ENCODE data around the gene ADAT3. TPM values are rescaled to one million over a fixed set of nuclear protein-coding genes. Genes with fewer than 3 reads are reported as not detected.

ADAT3 gene
- 1.7 and 3.8 TPM in 2 replicates for total RNA-seq

DNA sequence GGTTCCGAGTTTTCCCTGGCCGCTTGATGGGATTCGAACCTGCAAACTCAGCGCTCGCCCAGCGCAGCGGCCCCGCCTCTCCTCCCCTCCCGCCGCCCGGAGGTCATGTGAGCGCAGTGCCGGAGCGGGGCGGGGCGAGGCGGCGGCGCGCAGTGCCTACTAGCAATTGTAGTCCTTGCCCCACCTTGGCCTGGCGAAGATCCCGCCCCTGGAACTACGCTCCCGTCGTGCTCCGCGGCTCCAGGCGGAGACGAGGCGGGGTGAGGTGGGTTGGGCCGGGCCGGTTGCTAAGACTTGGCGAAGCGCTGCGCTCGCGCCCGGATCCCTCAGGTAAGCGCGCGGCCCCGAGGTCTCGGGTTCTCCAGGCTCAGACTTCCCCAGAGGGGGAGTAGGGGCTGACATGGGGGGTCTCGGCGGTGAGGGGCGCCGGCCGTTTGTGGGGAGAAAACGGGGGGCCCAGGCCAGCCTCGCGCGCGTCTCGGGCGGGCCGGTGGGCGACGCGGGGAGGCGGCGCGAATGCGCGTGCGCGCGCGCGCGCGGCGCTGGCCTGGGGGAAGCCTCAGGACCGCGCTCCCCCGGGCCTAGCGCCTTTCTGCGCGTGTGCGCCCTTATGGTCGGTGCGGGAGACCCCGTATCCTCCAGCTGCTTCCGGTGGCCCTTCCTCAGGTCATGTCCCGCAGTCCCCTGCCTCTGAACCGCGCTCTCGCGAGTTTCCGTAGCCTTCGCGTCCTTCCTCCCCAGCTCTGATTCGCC, at the start of gene ADAT3, which contains the start of gene SCAMP4:
ADAT3 (plus strand) TSS at position 290 of the 753 bp plus-strand sequence. CDS start 6,649 bp downstream, outside the sequence.
SCAMP4 (plus strand) TSS at position 290 of the 753 bp plus-strand sequence. CDS start 9,621 bp downstream, outside the sequence.
- peak; percentile 96 to 99 for DNase-seq (ENCODE audit: low read depth in 2 of 2)

DNA sequence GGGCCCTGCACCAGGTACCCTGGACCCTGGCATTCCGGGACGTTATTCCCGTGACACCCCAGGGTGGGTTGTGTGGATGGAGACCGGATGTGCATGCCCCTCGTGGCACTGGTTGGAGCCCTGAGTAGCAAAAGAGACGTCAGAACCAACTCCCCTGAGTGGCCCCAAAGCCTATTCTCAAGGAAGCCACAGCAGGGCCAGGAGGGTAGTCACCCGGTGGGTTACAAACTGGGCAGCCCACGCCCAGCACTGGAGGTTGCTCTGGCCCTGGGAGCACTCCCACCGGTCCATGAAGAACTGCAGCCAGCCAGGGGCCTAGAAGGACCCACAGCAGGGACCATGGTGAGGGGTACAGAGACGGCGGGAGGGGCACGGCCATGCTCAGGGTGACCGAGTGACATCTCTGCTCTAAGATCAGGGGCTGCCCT, 49.4 kb upstream of the ADAT3 start:
- DNase-seq (ENCODE audit: low read depth in 2 of 2): no peak

DNA sequence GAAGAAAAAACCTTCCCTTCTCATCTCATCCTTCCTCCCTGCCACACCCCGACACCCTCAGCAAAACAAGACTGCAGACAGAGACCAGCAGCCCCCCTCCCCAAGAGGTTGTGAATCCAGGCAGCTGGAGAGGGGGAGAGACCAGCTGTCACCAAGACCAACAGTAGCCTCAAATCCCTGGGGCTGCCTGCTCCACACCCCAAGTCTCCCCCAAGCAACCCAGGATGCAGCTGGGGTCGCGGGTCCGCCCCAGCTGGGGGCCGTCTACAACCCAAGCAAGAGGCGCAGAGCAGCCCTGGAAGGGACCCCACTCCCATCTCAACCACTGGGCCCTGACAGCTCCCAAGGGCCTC, 48.9 kb upstream of the ADAT3 start:
- no peak for DNase-seq (ENCODE audit: low read depth in 2 of 2)

DNA sequence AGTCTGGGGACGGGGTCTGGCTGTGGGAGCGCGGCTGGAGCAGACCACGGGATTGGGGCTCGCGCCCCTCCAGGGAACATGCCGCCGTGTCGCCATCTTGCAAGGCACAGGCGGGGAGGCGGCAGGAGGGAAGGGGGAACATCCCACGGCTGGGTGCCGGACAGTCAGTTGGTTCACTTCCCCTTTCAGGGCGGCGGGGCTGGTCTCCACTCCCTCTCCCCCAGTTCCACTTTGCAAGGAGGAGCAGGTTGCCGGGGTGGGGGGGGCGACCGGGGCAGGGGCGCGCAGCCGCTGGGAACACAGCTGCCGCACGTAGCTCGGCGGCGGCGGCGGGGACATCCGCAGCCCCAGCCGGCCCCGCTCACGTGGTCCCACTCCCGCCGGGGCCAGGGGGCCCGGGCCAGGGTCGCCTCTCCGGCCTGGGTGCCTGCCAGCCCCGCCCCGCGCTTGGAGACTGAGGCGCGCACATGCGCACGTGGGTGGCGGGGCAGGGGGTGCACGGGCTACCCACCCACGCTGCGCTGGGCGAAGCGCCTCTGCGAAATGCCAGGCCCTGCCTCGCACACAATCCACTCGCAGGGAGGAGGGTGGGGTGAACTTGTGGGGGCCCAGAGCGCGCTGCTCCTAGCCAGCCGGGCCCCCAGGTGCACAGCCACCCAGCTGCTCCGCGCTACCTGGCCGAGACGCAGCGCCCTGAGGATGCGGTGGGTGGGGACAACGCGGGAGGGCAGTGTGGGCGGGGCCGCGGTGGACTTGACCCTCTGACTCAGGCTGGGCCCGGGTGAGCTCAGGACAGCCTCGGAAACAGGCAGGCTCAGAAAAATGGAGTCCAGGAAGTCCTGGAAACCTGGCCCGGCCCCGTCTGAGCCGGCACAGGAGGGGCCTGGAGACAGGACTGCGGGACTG, 48.2 kb upstream of the ADAT3 start:
- peak in 1 of 2 donors; percentile 78 for DNase-seq (ENCODE audit: low read depth in 2 of 2)

DNA sequence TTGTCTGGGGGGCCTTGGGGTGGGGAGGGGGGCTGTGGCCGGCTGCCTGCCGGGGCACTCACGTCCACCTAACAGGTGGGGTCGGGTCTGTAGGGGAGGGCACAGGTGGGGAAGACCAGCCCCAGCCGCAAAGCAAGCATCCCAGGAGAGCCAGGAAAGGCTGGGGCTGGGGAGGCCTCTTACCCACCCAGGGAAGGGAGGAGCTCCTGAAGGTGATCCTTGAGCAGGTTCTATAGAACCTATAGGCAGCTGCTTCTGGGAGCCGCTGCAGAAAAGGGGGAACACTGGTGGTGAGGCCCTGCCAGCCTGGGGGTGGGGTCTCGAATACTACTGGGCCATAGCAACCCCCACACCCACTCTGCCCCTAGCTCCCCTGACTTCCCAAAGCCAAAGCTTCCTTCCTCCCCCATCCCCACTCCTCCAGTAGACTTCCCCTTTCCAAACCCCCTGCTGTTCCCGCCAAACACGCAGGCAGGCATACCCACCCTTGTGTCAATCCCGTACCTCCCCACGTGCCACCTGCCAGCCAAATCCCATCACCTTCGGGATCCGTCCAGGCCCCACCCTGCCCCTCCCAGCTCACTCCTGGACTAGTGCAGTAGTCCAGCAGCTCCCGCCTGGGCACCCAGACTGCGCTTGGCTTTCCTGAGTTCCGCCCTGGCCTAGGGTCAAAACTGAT, 47.4 kb upstream of the ADAT3 start:
- DNase-seq (ENCODE audit: low read depth in 2 of 2): no peak

DNA sequence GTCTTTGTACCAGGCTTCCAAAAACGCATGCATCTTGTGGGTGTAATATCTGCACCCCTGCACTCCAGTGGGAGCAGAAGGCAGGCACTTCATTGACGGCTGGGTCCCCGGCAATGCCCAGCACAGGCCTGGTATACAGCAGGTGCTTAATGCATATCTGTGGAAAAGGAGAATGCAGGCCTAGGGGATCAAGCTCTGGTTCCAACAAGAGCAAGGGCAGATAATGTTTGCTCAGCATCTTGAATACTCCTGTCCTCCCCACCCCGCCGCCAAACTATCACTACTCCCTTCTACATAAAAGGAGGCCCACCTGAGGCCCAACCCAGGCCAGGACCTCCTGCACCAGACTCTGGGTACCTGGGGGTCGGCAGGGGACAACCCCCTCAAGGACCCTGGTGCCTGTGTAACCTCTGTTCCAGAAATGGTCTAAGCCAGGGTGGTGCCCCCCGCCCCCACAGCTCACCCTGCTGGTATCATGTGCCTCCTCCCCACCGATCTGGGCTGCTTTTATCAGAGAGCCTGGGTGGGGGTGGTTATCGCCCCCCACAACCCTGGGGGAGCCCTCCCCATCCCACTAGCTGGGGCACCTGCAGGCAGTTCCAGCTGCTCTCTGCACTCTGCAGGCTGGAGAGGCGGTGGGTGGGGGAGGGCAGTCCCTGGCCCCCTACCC, 46.7 kb upstream of the ADAT3 start:
- no peak for DNase-seq (ENCODE audit: low read depth in 2 of 2)

DNA sequence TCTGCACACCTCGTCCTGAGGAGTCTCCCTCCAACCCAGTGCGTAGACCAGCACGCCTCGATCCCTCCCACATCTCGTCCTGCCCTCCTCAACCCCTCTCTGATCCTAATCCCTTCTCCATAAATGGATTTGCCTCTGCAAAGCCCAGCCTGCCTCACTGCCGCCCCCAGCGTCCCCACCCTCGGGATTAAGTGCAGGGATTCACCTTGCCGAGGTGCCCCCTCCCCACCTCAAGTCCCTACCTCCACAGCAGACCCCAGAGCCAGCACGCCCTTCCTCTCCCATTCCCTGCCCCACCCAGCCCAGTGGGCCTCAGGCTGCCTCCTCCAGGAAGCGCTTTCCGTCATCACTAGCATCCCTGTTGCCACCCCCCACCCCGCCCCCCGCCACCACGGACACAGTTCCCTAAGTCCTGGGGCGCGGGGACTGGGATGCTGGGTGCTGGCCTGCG, 45.8 kb upstream of the ADAT3 start:
- DNase-seq (ENCODE audit: low read depth in 2 of 2): no peak

DNA sequence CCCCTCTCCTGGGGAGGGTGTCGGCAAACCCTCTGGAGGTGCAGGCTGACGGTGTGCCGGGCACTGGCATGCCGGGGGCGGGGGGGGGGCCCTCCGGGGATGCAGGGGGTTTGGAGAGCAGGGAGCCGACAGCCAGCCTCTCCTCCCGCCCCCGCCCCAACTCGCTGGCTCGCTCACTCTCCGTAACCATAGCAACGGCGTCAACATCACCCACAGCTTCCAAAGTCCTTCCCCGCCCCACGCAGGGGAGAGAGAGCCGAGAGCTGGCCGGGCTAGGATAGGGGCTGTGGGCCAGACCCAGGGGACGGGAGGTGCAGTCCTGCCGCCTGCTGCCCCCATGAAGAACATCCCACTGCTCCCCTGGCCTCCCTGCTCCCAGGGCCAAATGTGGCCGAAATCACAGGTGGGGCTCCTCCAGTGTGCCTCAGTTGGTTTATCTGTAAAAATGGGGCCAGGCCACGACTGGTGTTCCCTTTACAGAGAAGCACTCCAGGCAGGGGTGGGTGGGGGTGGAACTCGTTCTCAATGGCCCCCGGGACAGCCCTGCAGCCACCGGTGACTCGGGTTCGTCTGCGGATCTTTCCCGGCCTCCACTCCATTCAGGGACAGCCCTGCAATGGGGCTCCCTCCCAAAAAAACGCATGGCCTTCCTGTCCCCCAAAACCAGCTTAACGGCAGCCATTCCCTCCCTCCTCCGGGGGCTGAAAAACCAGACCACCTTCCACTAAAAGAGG, 45.0 kb upstream of the ADAT3 start:
- DNase-seq (ENCODE audit: low read depth in 2 of 2): peak in 1 of 2 donors; percentile 51

DNA sequence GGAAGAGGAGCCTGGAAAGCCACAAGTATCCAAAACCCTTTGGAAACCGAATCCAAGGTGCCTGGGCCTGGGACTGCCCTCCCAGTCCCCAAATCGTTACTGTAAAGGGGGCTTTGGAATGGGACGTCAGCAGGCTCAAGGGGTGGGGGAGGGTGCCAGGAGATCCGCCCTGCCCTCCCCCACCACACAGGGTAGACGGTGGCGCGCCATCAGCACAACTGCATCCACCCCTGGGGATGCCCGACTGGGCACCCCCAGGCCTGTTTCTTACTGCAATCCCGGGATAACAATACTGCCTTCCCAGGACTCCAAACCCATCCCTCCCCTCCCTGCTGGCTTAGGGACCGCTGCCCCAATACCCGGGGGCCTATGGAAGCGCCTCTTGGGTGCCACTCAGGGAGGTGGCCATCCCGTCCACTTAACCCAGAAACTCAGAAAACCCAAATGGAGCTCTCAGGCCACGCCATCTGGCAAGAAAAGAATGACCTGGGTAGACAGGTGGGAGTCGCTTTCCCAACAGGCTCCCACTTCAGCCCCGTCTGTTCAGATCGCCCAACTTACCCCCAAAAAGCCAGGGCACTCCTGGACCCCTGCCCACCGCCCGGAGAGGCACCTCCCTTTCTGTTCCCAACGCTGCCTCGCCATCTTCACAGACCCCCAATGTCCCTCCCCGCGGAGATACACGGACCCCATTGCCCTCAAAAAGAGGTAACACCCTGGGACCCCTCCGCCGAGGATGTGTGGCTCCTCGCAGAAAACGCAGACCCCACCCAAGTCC, 44.2 kb upstream of the ADAT3 start:
- DNase-seq (ENCODE audit: low read depth in 2 of 2): no peak

DNA sequence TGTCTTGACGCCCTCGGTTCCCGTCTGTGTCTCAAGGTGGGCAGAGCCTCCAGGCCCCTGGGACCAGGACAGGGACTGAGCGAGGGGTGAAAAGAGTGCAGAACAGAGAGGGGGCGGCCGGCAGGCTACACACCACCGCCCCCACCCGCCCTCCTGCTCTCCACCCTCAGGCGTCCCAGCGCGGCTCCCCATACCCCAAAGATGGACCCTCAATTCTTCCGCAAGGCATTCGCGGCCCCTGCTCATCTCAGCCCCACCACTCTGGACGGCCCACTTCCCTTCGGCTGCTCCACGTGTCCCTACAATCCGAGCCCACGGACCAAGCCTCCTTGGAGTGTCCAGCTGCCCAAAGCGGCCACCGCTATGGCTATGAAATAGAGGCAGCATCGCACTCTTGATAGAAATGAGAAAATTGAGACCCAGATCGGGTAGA, 43.6 kb upstream of the ADAT3 start:
- no peak for DNase-seq (ENCODE audit: low read depth in 2 of 2)

DNA sequence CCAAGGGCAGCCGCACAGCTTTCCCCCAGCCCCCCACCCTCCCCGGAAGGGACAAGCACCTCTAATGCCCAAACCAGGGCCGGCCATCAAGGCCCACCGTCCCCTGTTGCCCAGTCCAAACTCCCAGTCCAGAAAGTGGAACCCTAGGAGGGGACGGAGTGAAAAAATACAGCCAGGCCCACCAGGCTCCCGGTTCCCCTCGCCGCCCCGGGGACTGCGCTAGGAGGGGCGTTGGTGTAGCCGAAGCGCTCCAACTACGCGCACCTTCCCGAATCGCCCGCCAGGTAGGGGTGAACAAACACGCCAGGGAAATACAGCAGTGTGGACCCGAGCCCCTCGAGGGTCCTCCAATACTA, 43.2 kb upstream of the ADAT3 start:
- DNase-seq (ENCODE audit: low read depth in 2 of 2): no peak

DNA sequence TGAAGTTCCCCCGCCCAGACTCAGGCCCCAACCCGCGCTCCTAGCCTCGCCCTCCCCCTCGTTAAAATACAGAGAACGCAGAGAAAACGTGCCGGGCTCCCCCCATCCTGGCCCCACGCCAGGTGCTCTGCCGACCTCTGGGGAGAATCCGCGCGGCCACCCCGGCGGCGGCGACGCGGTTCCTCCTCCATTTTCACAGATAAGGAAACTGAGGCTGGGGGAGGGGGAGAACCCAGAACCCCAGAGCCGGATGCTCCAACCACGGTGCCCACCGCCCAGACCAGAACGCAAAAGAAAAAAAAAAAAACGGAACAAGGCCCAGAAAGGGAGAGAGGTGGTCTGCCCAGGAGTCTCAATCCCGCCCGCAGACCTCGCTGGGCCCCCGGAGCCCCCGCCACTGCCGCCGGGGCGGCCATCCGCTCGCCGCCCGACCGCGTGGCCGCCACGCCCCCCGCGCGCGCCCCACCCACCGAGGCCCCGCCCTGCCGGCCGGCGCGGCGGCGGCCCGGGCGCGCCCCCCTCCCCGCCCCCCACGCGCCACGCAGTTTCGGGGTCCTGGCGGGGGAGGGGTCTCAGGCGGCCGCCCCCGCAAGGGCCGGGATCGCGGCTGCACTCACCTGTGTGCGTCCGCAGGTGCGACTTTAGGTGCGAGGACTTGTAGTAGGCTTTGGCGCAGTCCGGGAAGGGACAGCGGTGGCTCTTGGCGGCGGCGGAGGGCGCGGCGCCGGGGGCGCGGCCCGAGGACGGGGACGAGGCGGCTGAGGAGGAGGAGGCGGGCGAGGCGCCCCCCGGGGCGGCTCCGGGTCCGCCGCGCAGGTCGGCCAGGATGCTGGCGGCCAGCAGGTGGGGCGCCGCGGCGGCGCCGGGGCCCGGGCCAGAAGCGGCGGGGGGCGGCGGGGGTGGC, 42.5 kb upstream of the ADAT3 start:
- DNase-seq (ENCODE audit: low read depth in 2 of 2): peak in 1 of 2 donors; percentile 38

DNA sequence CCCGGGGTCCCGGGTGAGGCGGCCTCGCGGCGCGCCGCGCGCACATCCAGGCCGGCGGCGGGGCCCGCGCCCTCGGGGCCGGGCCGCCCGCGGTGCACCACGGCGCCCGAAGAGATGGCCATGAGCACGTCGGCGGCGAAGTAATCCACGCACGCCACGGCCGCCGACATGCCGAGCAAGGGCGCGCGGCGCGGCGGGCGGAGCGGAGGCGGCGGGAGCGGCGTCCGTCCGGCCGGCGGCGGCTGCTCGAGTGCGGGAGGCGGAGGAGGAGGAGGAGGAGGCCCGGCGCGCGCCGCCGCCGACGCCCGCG, 41.9 kb upstream of the ADAT3 start, which contains the start of gene KLF16:
KLF16 (minus strand) TSS at position 252 of the 310 bp plus-strand sequence; CDS start at position 170, 82 bp downstream.
- DNase-seq (ENCODE audit: low read depth in 2 of 2): no peak

DNA sequence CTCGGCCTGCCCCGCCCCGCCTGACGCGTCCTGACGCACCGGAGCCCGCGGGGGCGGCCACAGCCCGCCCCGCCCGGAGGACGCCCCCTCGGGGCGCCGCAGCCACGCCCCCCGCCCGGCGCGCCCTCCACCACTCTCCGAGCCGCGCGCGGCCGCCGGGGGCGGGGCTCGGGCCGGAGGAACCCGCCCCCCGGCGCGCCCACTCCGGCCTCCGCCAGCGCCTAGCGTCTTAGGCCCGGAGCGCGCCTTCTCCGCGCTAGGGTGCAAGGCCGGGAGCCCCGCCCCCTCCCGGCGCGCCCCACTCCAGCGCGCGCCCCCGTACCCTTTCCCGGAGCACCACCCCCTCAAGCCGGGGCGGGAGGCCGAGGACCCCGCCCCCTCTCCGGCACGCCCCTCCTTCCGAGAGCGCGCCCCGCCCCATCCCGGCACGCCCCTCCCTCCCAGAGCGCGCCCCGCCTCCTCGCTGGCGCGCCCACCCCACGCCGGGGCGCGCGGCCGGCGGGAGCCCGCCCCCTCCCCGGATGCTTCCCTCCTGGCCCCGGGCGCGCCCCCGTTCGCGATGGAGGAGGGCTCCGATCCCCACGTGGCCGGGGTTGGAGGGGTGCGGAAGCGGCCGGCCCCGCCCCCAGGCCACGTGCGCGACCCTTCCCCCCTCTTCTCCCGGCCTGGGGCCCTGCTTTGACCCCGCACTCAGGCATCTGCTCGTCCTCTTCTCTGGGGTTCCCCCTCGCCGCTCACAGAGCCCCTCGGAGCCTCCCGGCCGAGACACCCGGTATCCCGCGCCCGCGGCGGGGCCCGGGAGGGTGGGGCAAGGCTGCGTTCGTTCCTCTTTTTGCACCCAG, 41.3 kb upstream of the ADAT3 start:
- DNase-seq (ENCODE audit: low read depth in 2 of 2): peak; percentile 68 to 93

DNA sequence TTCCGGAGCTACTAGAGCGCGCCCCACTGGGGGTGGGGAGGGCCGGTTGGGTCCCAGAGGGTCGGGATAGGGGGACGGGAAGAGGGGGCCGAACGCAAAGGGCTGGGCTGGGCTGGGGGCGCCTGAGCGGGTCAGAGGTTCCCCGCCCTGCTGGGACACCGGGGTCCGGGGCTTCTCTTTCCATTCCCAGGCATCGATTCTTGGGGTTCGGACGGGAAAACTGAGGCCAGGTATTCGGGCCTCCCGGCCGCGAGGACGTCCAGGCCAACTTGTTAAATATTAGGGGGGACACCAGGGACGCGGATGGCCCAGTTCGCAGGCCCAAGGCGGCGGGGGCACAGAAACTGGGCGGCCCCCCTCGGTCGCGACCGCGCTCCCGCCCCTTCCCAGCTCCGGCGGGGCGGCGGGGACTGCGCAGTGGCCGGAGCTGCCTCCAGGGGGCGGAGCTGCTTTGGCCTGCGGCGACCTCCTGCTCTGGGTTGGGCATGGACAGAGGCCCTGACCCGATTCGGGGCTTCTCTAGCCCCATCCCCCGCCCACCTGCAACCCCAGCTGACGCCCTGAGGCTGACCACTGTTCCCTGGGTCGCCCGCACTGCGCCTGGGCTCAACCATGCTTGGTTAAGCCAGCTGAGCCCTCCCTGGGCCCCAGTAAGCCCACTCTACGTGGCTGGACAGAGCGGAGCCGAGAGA, 40.6 kb upstream of the ADAT3 start:
- DNase-seq (ENCODE audit: low read depth in 2 of 2): peak in 1 of 2 donors; percentile 70

DNA sequence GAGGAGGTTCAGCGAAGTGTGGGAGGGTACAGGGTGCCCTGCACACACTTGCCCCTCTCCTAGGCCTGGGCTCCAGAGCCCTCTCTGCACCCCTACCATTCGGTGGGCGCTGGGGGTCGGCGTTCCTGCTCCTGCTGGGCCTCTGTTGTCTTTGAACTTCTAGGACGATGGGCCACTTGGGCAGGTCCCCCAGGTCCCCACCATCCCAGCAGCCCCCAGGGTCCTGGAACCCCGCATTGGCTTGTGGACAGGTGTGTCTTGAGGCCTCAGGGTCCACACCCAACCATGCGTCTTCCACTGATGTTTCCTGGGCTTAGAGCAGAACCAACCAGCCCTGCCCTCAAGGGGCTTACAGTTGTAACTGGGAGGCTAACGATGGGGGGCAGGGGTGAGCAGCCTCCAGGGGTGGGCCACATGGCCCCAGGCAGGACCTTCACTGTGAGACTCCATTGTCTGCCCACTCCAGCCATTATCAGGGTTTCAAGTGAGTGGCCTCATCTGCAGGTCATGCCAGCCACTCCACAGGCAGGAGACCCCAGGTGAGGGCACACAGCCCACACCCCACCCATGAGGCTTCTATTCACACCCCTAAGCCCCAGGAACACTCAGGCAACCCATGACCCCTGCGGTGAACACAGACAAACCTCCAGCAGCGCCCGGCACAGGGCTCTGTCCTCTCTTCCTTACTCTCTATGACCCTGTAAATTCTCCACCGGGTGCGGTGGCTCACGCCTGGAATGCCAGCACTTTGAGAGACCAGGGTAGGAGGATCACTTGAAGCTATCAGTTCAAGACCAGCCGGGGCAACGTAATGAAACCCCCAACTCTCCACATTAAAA, 39.8 kb upstream of the ADAT3 start:
- DNase-seq (ENCODE audit: low read depth in 2 of 2): no peak

All from dermis microvascular lymphatic vessel endothelial cell (primary cell).